NCI-H2196 (cell line): Measurements from ENCODE around the gene MET.
A peak's percentile ranks its signal among the peaks of the same experiment; 100 is the strongest.
"Not testable (repeated sequence)": the region's sequence is repeated elsewhere in the genome, so short reads cannot be mapped to it uniquely, and the experiment has no call there.

Source experiments
- DNase-seq: peaks from one replicate; lab custom pipeline; 2025; ENCODE audit not compliant: unreplicated experiment; lab: John Stamatoyannopoulos, UW

Gene MET

GRCh38 chr7:116671681-116672595, at the start of gene MET:
TSS of gene MET (plus strand) at chr7:116672196. CDS start at chr7:116699085, 26,889 bp downstream.
- peak; percentile 76 for DNase-seq

GRCh38 chr7:116626886-116627285, 45.1 kb upstream of the MET start:
- DNase-seq: no peak

- no peak for DNase-seq
Measured at GRCh38 chr7:116629051-116629463, 42.9 kb upstream of the MET start.

- no peak for DNase-seq
Measured at GRCh38 chr7:116630357-116630756, 41.6 kb upstream of the MET start.

- no peak for DNase-seq
Measured at GRCh38 chr7:116630932-116631671, 40.9 kb upstream of the MET start.

GRCh38 chr7:116631676-116632075, 40.3 kb upstream of the MET start:
- DNase-seq: no peak

GRCh38 chr7:116632384-116632783, 39.6 kb upstream of the MET start:
- DNase-seq: no peak

GRCh38 chr7:116633131-116633988, 38.6 kb upstream of the MET start:
- no peak for DNase-seq

GRCh38 chr7:116636997-116637396, 35.0 kb upstream of the MET start:
- no peak for DNase-seq

GRCh38 chr7:116638592-116638991, 33.4 kb upstream of the MET start:
- DNase-seq: not testable (repeated sequence)

GRCh38 chr7:116641551-116642153, 30.3 kb upstream of the MET start:
- DNase-seq: no peak

GRCh38 chr7:116643148-116643547, 28.8 kb upstream of the MET start:
- not testable (repeated sequence) for DNase-seq

GRCh38 chr7:116644628-116645027, 27.4 kb upstream of the MET start:
- DNase-seq: no peak

- no peak for DNase-seq
Measured at GRCh38 chr7:116647290-116647689, 24.7 kb upstream of the MET start.

GRCh38 chr7:116647861-116648260, 24.1 kb upstream of the MET start:
- no peak for DNase-seq

- no peak for DNase-seq
Measured at GRCh38 chr7:116650436-116650835, 21.6 kb upstream of the MET start.

GRCh38 chr7:116652793-116653192, 19.2 kb upstream of the MET start:
- DNase-seq: no peak

- no peak for DNase-seq
Measured at GRCh38 chr7:116653204-116653603, 18.8 kb upstream of the MET start.

GRCh38 chr7:116653646-116654045, 18.4 kb upstream of the MET start:
- DNase-seq: no peak

GRCh38 chr7:116659248-116659647, 12.7 kb upstream of the MET start:
- DNase-seq: not testable (repeated sequence)

- no peak for DNase-seq
Measured at GRCh38 chr7:116661865-116662264, 10.1 kb upstream of the MET start.
